Stimulated activated CD4-positive, alpha-beta T cell treated with anti-CD3 and anti-CD28 coated beads, Interleukin-12 subunit alpha, Interleukin-12 subunit beta, amount 100 ng/mL, for 4 hours (primary cell): ENCODE results near the gene BRD1.

Experiments
- DNase-seq: peaks from one replicate; pipeline ENCODE4 v3.0.0-alpha.2; 2020

BRD1 gene

GRCh38 chr22:49724893-49725489, 102.7 kb downstream of the BRD1 start:
- peak; percentile 72 for DNase-seq

- peak; percentile 54 for DNase-seq
Observed at GRCh38 chr22:49724030-49724892, 103.4 kb downstream of the BRD1 start.

- DNase-seq: no peak
Observed at GRCh38 chr22:49723478-49724029, 104.1 kb downstream of the BRD1 start.
